ENCODE results near the gene ZNF775. TPM values are rescaled to one million over a fixed set of nuclear protein-coding genes. Genes with fewer than 3 reads are reported as not detected.
A peak's percentile ranks its signal among the peaks of the same experiment; 100 is the strongest.

ZNF775 gene
- total RNA-seq, 1 donor from 2014 or later = 3.0 TPM

DNA sequence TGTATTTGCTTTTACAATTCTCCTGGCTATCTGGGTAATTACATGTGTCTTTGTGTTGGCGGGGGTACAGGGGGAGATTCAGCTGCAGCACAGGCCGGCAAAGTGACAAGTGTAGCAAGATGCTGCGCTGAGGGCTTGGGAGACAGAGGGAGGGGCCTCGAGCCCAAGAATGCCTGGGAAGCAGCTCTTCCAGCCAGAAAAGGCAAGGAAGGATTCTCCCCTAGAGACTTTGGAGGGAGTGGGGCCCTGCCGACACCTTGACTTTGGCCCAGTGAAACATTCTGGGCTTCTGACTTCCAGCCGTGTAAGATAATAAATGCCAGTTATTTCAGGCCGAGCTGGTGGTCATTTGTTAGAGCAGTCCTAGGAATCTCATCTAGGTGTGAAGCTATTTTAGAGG lies 17.7 kb upstream of the ZNF775 start:
- Histone ChIP-seq H3K4me1 (peaks cover 14% of the 10 kb centered on the region), H3K36me3 (no peaks in the 10 kb centered on the region), H2AFZ (replicated peaks) (no peak overlapping the region), H3K27me3 (no peaks in the 10 kb centered on the region), H3K9ac (no peak overlapping the region), H3K4me2 (no peak overlapping the region), H4K20me1 (ENCODE audit: low read depth) (no peaks in the 10 kb centered on the region), H3K4me3 (no peak overlapping the region), H3K27ac (no peak overlapping the region), H3K79me2 (ENCODE audit: low read depth) (no peaks in the 10 kb centered on the region), H3F3A (ENCODE audit: low read depth) (peaks cover 28% of the 10 kb centered on the region), H3K9me3 (ENCODE audit: low read depth) (no peaks in the 10 kb centered on the region)
- H3K4me1 Mint-ChIP-seq = peaks cover 51% of the 10 kb centered on the region
- H3K9me3 Mint-ChIP-seq = peaks cover 2% of the 10 kb centered on the region
- no peaks in the 10 kb centered on the region for H3K36me3 Mint-ChIP-seq
- peak; percentile 28 for DNase-seq (ENCODE audit: low spot score)
- H3K27me3 Mint-ChIP-seq (ENCODE audit: insufficient read depth, low read depth) = peaks cover 13% of the 10 kb centered on the region
- TF ChIP-seq, protein P1, sequence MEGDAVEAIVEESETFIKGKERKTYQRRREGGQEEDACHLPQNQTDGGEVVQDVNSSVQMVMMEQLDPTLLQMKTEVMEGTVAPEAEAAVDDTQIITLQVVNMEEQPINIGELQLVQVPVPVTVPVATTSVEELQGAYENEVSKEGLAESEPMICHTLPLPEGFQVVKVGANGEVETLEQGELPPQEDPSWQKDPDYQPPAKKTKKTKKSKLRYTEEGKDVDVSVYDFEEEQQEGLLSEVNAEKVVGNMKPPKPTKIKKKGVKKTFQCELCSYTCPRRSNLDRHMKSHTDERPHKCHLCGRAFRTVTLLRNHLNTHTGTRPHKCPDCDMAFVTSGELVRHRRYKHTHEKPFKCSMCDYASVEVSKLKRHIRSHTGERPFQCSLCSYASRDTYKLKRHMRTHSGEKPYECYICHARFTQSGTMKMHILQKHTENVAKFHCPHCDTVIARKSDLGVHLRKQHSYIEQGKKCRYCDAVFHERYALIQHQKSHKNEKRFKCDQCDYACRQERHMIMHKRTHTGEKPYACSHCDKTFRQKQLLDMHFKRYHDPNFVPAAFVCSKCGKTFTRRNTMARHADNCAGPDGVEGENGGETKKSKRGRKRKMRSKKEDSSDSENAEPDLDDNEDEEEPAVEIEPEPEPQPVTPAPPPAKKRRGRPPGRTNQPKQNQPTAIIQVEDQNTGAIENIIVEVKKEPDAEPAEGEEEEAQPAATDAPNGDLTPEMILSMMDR (IDR thresholded peaks at IDR 0.05) = no peak
- TF ChIP-seq EZH2 (IDR thresholded peaks at IDR 0.05) (no peak), EZH2phosphoT487 (IDR thresholded peaks at IDR 0.05) (no peak)
- peak overlapping the region; percentile 79 for H3K27ac Mint-ChIP-seq
- peak overlapping the region; percentile 12 for H3K4me3 Mint-ChIP-seq

DNA sequence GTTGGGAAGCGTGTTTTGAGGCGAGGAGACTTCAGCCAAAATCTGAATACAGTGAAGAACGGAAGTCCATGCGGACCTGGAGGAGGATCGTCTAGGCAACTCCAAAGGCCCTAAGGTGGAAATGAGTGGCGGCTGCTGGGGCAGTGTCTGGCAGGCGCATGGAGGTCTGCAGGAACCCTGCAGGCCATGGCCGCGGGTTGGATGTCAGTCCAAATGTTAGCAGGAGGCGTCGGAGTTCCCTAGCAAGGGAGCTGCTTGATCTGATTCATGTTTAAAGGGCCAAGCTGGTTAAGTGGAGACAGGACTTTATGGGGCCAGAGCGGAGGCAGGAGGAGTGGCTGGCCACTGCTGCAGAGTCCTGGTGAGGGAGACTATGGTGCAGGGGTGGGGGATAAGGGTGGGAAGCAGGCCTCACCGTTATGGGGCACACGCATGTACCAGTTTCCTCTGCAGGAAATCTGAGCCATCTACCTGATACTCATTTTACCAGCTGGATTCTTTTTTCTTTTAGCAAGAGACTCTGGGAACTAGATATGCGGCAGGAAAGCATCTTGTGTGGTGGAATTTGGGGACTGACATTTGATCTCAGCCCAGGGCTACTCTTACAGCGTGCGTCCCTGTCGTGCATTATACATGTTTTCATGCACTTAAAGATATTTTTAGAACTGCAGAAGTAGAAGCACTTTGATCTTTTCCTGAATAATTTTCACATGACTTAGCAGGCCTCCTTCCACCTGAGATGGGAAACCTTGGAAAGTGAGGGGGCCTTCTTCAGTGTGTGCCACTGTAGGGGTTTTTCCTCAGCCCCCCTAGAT lies 17.1 kb upstream of the ZNF775 start:
- H3K79me2 ChIP-seq (ENCODE audit: low read depth) = no peaks in the 10 kb centered on the region
- H3F3A ChIP-seq (ENCODE audit: low read depth) = peaks cover 31% of the 10 kb centered on the region
- H3K9ac ChIP-seq = no peak overlapping the region
- no peaks in the 10 kb centered on the region for H4K20me1 ChIP-seq (ENCODE audit: low read depth)
- H3K4me1 Mint-ChIP-seq = peaks cover 49% of the 10 kb centered on the region
- peaks cover 2% of the 10 kb centered on the region for H3K9me3 Mint-ChIP-seq
- H3K27me3 Mint-ChIP-seq (ENCODE audit: insufficient read depth, low read depth) = peaks cover 13% of the 10 kb centered on the region
- H2AFZ ChIP-seq (replicated peaks) = no peak overlapping the region
- peaks cover 14% of the 10 kb centered on the region for H3K4me1 ChIP-seq
- TF ChIP-seq EZH2phosphoT487 (IDR thresholded peaks at IDR 0.05) = no peak
- no peak for TF ChIP-seq EZH2 (IDR thresholded peaks at IDR 0.05)
- TF ChIP-seq, protein P1 (IDR thresholded peaks at IDR 0.05) = no peak
- H3K36me3 ChIP-seq = no peaks in the 10 kb centered on the region
- no peaks in the 10 kb centered on the region for H3K36me3 Mint-ChIP-seq
- no peaks in the 10 kb centered on the region for H3K27me3 ChIP-seq
- DNase-seq (ENCODE audit: low spot score) = peak; percentile 5
- peak overlapping the region; percentile 79 for H3K27ac Mint-ChIP-seq
- no peaks in the 10 kb centered on the region for H3K9me3 ChIP-seq (ENCODE audit: low read depth)
- H3K27ac ChIP-seq = no peak overlapping the region
- H3K4me2 ChIP-seq = no peak overlapping the region
- H3K4me3 ChIP-seq = no peak overlapping the region
- H3K4me3 Mint-ChIP-seq = peak overlapping the region; percentile 12

DNA sequence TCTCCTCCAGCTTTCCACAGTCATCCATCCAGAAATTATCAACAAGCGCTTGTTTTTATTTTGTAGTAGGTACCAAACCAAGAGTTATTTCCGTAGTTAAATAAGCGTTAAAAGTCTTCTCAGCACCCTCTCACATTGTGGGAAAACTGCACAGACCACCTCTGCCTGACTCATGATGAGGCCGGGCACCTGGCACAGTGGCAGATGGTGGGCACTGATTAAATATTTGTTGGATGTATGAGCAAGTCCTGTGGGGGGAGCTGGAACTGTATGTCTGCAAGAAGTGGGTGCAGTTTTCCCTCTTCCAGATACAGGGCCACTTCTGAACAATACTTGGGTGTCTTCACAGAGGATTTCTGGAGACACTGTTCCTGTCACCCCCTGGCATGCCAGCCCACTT lies 15.8 kb upstream of the ZNF775 start:
- H3K27ac Mint-ChIP-seq = peak overlapping the region; percentile 79
- Histone ChIP-seq H3K9ac (no peak overlapping the region), H3F3A (ENCODE audit: low read depth) (peaks cover 34% of the 10 kb centered on the region), H3K4me3 (no peak overlapping the region), H3K4me1 (peaks cover 21% of the 10 kb centered on the region), H3K27ac (no peak overlapping the region), H3K36me3 (no peaks in the 10 kb centered on the region), H2AFZ (replicated peaks) (no peak overlapping the region), H3K4me2 (no peak overlapping the region), H3K27me3 (no peaks in the 10 kb centered on the region), H3K79me2 (ENCODE audit: low read depth) (no peaks in the 10 kb centered on the region), H3K9me3 (ENCODE audit: low read depth) (no peaks in the 10 kb centered on the region), H4K20me1 (ENCODE audit: low read depth) (no peaks in the 10 kb centered on the region)
- no peak overlapping the region for H3K4me3 Mint-ChIP-seq
- TF ChIP-seq EZH2 (IDR thresholded peaks at IDR 0.05) (no peak), EZH2phosphoT487 (IDR thresholded peaks at IDR 0.05) (no peak)
- TF ChIP-seq, protein P1 (IDR thresholded peaks at IDR 0.05) = no peak
- peaks cover 55% of the 10 kb centered on the region for H3K4me1 Mint-ChIP-seq
- peaks cover 11% of the 10 kb centered on the region for H3K27me3 Mint-ChIP-seq (ENCODE audit: insufficient read depth, low read depth)
- peaks cover 2% of the 10 kb centered on the region for H3K9me3 Mint-ChIP-seq
- H3K36me3 Mint-ChIP-seq = no peaks in the 10 kb centered on the region
- DNase-seq (ENCODE audit: low spot score) = no peak
